IMR-90 (cell line): ENCODE data around the gene COL6A3.

ENCODE experiments used
- FOS ChIP-seq: fragments of 150-350 bp; IDR thresholded peaks from 2 replicates; pipeline ENCODE4 v1.6.1; 2016; ENCODE audit warnings: low read depth, low read length
- POLR2A ChIP-seq: IDR thresholded peaks from 2 replicates; pipeline ENCODE4 v1.6.1; 2012; ENCODE audit warnings: mild to moderate bottlenecking, low read depth, low read length
- RFX5 ChIP-seq: IDR thresholded peaks from 2 replicates; pipeline ENCODE4 v1.8.0; 2012; ENCODE audit warnings: low read depth, mild to moderate bottlenecking, low read length, moderate library complexity
- TF ChIP-seq, protein P1 (sequence below): conservative IDR thresholded peaks from 2 replicates; pipeline ENCODE4 v1.5.1; 2012; ENCODE audit warnings: mild to moderate bottlenecking, low read depth, low read length, improper control_type of control experiment

DNA sequence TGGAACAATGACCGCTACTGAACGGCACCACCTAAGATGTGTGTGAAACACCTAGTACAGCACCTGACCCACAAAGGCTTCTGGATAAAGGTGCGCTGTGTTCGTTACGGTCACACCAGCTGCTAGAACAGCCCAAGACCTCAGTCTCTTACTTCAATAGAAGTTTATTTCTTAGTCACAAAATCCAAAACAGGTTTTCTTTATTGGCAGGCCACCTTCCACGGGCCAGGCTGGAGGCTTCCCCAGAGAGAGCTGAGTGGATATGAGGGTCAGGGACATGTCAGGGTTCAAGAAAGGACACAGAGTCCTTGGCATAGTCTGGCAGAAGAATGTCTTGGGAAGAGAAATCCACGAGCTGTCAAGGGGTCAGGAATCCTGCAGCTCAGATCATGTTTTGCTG lies 92.2 kb downstream of the COL6A3 start:
- TF ChIP-seq, protein P1, sequence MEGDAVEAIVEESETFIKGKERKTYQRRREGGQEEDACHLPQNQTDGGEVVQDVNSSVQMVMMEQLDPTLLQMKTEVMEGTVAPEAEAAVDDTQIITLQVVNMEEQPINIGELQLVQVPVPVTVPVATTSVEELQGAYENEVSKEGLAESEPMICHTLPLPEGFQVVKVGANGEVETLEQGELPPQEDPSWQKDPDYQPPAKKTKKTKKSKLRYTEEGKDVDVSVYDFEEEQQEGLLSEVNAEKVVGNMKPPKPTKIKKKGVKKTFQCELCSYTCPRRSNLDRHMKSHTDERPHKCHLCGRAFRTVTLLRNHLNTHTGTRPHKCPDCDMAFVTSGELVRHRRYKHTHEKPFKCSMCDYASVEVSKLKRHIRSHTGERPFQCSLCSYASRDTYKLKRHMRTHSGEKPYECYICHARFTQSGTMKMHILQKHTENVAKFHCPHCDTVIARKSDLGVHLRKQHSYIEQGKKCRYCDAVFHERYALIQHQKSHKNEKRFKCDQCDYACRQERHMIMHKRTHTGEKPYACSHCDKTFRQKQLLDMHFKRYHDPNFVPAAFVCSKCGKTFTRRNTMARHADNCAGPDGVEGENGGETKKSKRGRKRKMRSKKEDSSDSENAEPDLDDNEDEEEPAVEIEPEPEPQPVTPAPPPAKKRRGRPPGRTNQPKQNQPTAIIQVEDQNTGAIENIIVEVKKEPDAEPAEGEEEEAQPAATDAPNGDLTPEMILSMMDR = no peak
- TF ChIP-seq POLR2A (no peak), RFX5 (no peak), FOS (no peak)
